PC-9 (cell line): ENCODE data around the gene COL5A1. TPM values are rescaled to one million over a fixed set of nuclear protein-coding genes. Genes with fewer than 3 reads are reported as not detected.

Experiments used
- BruUV-seq: library from RNA; stranded (reverse); fragments of 400-500 nt; replicated peaks from 2 replicates; lab custom pipeline; 2021; lab: Mats Ljungman, UMichigan
- CTCF ChIA-PET: fragments of 300-600 bp; sonication (Branson Sonifier 250); formaldehyde crosslinking; loops from one replicate; lab custom pipeline; 2022; ENCODE audit warnings: antibody characterized with exemption; lab: Charles Lee
- POLR2A ChIA-PET: fragments of 300-600 bp; sonication (Branson Sonifier 250); formaldehyde crosslinking; loops from one replicate; lab custom pipeline; 2022; ENCODE audit warnings: antibody characterized with exemption; ENCODE audit not compliant: unreplicated experiment; lab: Charles Lee
- DNase-seq, 2 experiments: peaks; one replicate each; pipeline versions ENCODE4 v3.0.0 to v3.0.0-alpha.2; 2015 to 2022; ENCODE audit warnings: mixed read lengths in 1 of 2
- H2AFZ ChIP-seq: fragments of 200-600 bp; sonication (generic); 2 replicates; pipeline ENCODE4 v1.8.1; 2017; ENCODE audit warnings: antibody characterized with exemption
- H3F3A ChIP-seq: fragments of 200-600 bp; sonication (generic); 2 replicates; pipeline ENCODE4 v1.8.1; 2017; ENCODE audit warnings: antibody characterized with exemption, mild to moderate bottlenecking, low read depth; ENCODE audit not compliant: insufficient read depth
- H3K27ac ChIP-seq: fragments of 200-600 bp; sonication (generic); 2 replicates; pipeline ENCODE4 v1.6.1; 2016; ENCODE audit warnings: mixed run types
- H3K27me3 ChIP-seq: fragments of 200-600 bp; sonication (generic); 2 replicates; pipeline ENCODE4 v1.6.1; 2016; ENCODE audit warnings: low read depth, mixed run types; ENCODE audit not compliant: insufficient read depth
- H3K36me3 ChIP-seq: fragments of 200-600 bp; sonication (generic); 2 replicates; pipeline ENCODE4 v1.6.1; 2016; ENCODE audit warnings: low read depth, mixed run types
- H3K4me1 ChIP-seq: fragments of 200-600 bp; sonication (generic); replicated peaks from 2 replicates; pipeline ENCODE4 v1.6.1; 2016; ENCODE audit warnings: mixed run types; ENCODE audit not compliant: insufficient read depth
- H3K4me2 ChIP-seq: fragments of 200-600 bp; sonication (generic); 2 replicates; pipeline ENCODE4 v1.6.1; 2017; ENCODE audit warnings: mixed run types
- H3K4me3 ChIP-seq: fragments of 200-600 bp; sonication (generic); 2 replicates; pipeline ENCODE4 v1.6.1; 2016; ENCODE audit warnings: mixed run types
- H3K79me2 ChIP-seq: fragments of 200-600 bp; sonication (generic); 2 replicates; pipeline ENCODE4 v1.6.1; 2017; ENCODE audit warnings: low read depth, mixed run types
- H3K9me2 ChIP-seq: fragments of 200-600 bp; sonication (generic); 2 replicates; pipeline ENCODE4 v1.8.1; 2017; ENCODE audit warnings: mild to moderate bottlenecking; ENCODE audit not compliant: insufficient read depth
- H3K9me3 ChIP-seq: fragments of 200-600 bp; sonication (generic); 2 replicates; pipeline ENCODE4 v1.8.1; 2016; ENCODE audit warnings: low read depth; ENCODE audit not compliant: insufficient read depth
- H4K20me1 ChIP-seq: fragments of 200-600 bp; sonication (generic); 2 replicates; pipeline ENCODE4 v1.8.1; 2017; ENCODE audit not compliant: insufficient read depth
- CTCF ChIP-seq: fragments of 200-600 bp; sonication (generic); conservative IDR thresholded peaks from 2 replicates; pipeline ENCODE4 v1.6.1; 2017; ENCODE audit warnings: mixed run types, antibody characterized with exemption, mild to moderate bottlenecking, moderate library complexity
- EZH2 ChIP-seq: fragments of 200-600 bp; sonication (generic); IDR thresholded peaks from 2 replicates; pipeline ENCODE4 v1.8.0; 2017; ENCODE audit warnings: antibody characterized with exemption, low read depth
- intact Hi-C: fragments of 100-400 bp; cut with micrococcal nuclease; formaldehyde crosslinking; loops from one replicate; pipeline ENCODE4 v1.10.0; 2022; ENCODE audit not compliant: unreplicated experiment
- total RNA-seq: library from RNA; stranded (reverse); gene quantifications from 2 replicates; pipeline ENCODE4 v1.2.3, GENCODE V29; 2021

COL5A1 gene
- total RNA-seq, 1 experiment from 2014 or later: 15.2 TPM

- Histone ChIP-seq H3K27me3 (peaks cover 94% of the 10 kb centered on the region), H3K9me2 (no peaks in the 10 kb centered on the region), H3K27ac (no peak overlapping the region), H3K4me2 (no peak overlapping the region), H2AFZ (no peak overlapping the region), H3K4me3 (no peak overlapping the region), H3K4me1 (no peaks in the 10 kb centered on the region), H4K20me1 (no peaks in the 10 kb centered on the region), H3K36me3 (no peaks in the 10 kb centered on the region), H3K79me2 (no peaks in the 10 kb centered on the region), H3F3A (no peaks in the 10 kb centered on the region), H3K9me3 (no peaks in the 10 kb centered on the region)
- POLR2A ChIA-PET: no interaction called here
- BruUV-seq: no TSS peak
- CTCF ChIA-PET: no interaction called here
- no peak for DNase-seq
- TF ChIP-seq EZH2 (no peak), CTCF (no peak)
- intact Hi-C loops: no loop called here
These were observed 127.2 kb downstream of the COL5A1 start for GRCh38 chr9:134768709-134769351.

GRCh38 chr9:134770972-134771971 lies 129.7 kb downstream of the COL5A1 start:
- TF ChIP-seq EZH2: no peak
- POLR2A ChIA-PET: no interaction called here

GRCh38 chr9:134772331-134772730 lies 130.7 kb downstream of the COL5A1 start:
- ChIA-PET CTCF (no interaction called here), POLR2A (no interaction called here)
- DNase-seq: no peak
- no peaks in the 10 kb centered on the region for H3K79me2 ChIP-seq
- H3K4me2 ChIP-seq: no peak overlapping the region
- no peaks in the 10 kb centered on the region for H3K4me1 ChIP-seq
- no peak overlapping the region for H2AFZ ChIP-seq
- H3K27ac ChIP-seq: no peak overlapping the region
- H3K9me2 ChIP-seq: no peaks in the 10 kb centered on the region
- H3K9me3 ChIP-seq: no peaks in the 10 kb centered on the region
- no peaks in the 10 kb centered on the region for H3F3A ChIP-seq
- H4K20me1 ChIP-seq: no peaks in the 10 kb centered on the region
- no peaks in the 10 kb centered on the region for H3K36me3 ChIP-seq
- BruUV-seq: no TSS peak
- TF ChIP-seq EZH2: no peak
- TF ChIP-seq CTCF: no peak
- peaks cover 99% of the 10 kb centered on the region for H3K27me3 ChIP-seq
- intact Hi-C loops: no loop called here
- H3K4me3 ChIP-seq: no peak overlapping the region

More at GRCh38 chr9:134770972-134771971, 129.7 kb downstream of the COL5A1 start:
- peaks cover 99% of the 10 kb centered on the region for H3K27me3 ChIP-seq
- no peaks in the 10 kb centered on the region for H3F3A ChIP-seq
- CTCF ChIA-PET: no interaction called here
- H4K20me1 ChIP-seq: no peaks in the 10 kb centered on the region
- H3K9me2 ChIP-seq: no peaks in the 10 kb centered on the region
- H2AFZ ChIP-seq: no peak overlapping the region
- H3K79me2 ChIP-seq: no peaks in the 10 kb centered on the region
- no TSS peak for BruUV-seq
- no peak for DNase-seq
- no peak overlapping the region for H3K4me3 ChIP-seq
- no peaks in the 10 kb centered on the region for H3K4me1 ChIP-seq
- H3K36me3 ChIP-seq: no peaks in the 10 kb centered on the region
- intact Hi-C loops: no loop called here
- no peaks in the 10 kb centered on the region for H3K9me3 ChIP-seq
- no peak overlapping the region for H3K27ac ChIP-seq
- H3K4me2 ChIP-seq: no peak overlapping the region
